ENCODE measurements around the gene ATP11A. TPM values are rescaled to one million over a fixed set of nuclear protein-coding genes. Genes with fewer than 3 reads are reported as not detected.

ATP11A gene
- total RNA-seq, 1 experiment from 2014 or later = 8.7 TPM

- ChIA-PET POLR2A (ENCODE audit: unreplicated experiment) (no interaction called here), CTCF (no interaction called here)
- H2AFZ ChIP-seq (ENCODE audit: low read length) = no peak overlapping the region
- no peak for TF ChIP-seq CTCF (conservative IDR thresholded peaks at IDR 0.05; ENCODE audit: low read depth, low read length)
- no peak for TF ChIP-seq EZH2phosphoT487 (IDR thresholded peaks at IDR 0.05; ENCODE audit: borderline replicate concordance, low read length)
- TF ChIP-seq EZH2 (IDR thresholded peaks at IDR 0.05; ENCODE audit: low read length, unreplicated experiment) = no peak
- no peak overlapping the region for H3K27ac ChIP-seq (ENCODE audit: low read length)
- no peaks in the 10 kb centered on the region for H3K36me3 ChIP-seq (ENCODE audit: low read depth, low read length)
- no peaks in the 10 kb centered on the region for H3K9me3 ChIP-seq (ENCODE audit: low read length)
- DNase-seq (no peak), ATAC-seq (no peak)
- no peaks in the 10 kb centered on the region for H3K79me2 ChIP-seq (ENCODE audit: low read length)
- intact Hi-C loops (cut with micrococcal nuclease) = no loop called here
- no peak overlapping the region for H3K4me3 ChIP-seq (ENCODE audit: low read length)
- no peak overlapping the region for H3K4me2 ChIP-seq (ENCODE audit: low read length)
- H3K9me2 ChIP-seq (replicated peaks; ENCODE audit: low read length) = no peaks in the 10 kb centered on the region
- H3K27me3 ChIP-seq (ENCODE audit: low read length) = no peaks in the 10 kb centered on the region
- H4K20me1 ChIP-seq (ENCODE audit: low read length) = no peaks in the 10 kb centered on the region
- H3K9ac ChIP-seq (ENCODE audit: low read length) = no peak overlapping the region
- no peaks in the 10 kb centered on the region for H3K4me1 ChIP-seq (ENCODE audit: insufficient read depth, low read length)
- BruUV-seq (replicated peaks) = no TSS peak
- no peaks in the 10 kb centered on the region for H3F3A ChIP-seq (ENCODE audit: low read length, unreplicated experiment)
These were observed 236.2 kb downstream of the ATP11A start for GRCh38 chr13:112926003-112926402.

- H3K27ac ChIP-seq (ENCODE audit: low read length) = no peak overlapping the region
- no peak overlapping the region for H3K4me3 ChIP-seq (ENCODE audit: low read length)
- intact Hi-C loops (cut with micrococcal nuclease) = no loop called here
- no peak overlapping the region for H2AFZ ChIP-seq (ENCODE audit: low read length)
- POLR2A ChIA-PET (ENCODE audit: unreplicated experiment) = no interaction called here
- no peak overlapping the region for H3K9ac ChIP-seq (ENCODE audit: low read length)
- BruUV-seq (replicated peaks) = no TSS peak
- no peak for ATAC-seq
- TF ChIP-seq EZH2phosphoT487 (IDR thresholded peaks at IDR 0.05; ENCODE audit: borderline replicate concordance, low read length) (no peak), CTCF (conservative IDR thresholded peaks at IDR 0.05; ENCODE audit: low read depth, low read length) (no peak), EZH2 (IDR thresholded peaks at IDR 0.05; ENCODE audit: low read length, unreplicated experiment) (no peak)
- no peaks in the 10 kb centered on the region for H3K36me3 ChIP-seq (ENCODE audit: low read depth, low read length)
- no peaks in the 10 kb centered on the region for H3K9me2 ChIP-seq (replicated peaks; ENCODE audit: low read length)
- H3K27me3 ChIP-seq (ENCODE audit: low read length) = no peaks in the 10 kb centered on the region
- H3K9me3 ChIP-seq (ENCODE audit: low read length) = no peaks in the 10 kb centered on the region
- CTCF ChIA-PET = no interaction called here
- H3K79me2 ChIP-seq (ENCODE audit: low read length) = no peaks in the 10 kb centered on the region
- DNase-seq = no peak
- no peak overlapping the region for H3K4me2 ChIP-seq (ENCODE audit: low read length)
- peaks cover 4% of the 10 kb centered on the region for H3K4me1 ChIP-seq (ENCODE audit: insufficient read depth, low read length)
- H4K20me1 ChIP-seq (ENCODE audit: low read length) = no peaks in the 10 kb centered on the region
- no peaks in the 10 kb centered on the region for H3F3A ChIP-seq (ENCODE audit: low read length, unreplicated experiment)
These were observed 237.2 kb downstream of the ATP11A start for GRCh38 chr13:112926993-112927392.

GRCh38 chr13:112928020-112928971 is 238.5 kb downstream of the ATP11A start:
- no peak overlapping the region for H3K9ac ChIP-seq (ENCODE audit: low read length)
- H3F3A ChIP-seq (ENCODE audit: low read length, unreplicated experiment) = no peaks in the 10 kb centered on the region
- H3K4me3 ChIP-seq (ENCODE audit: low read length) = no peak overlapping the region
- BruUV-seq (replicated peaks) = no TSS peak
- TF ChIP-seq CTCF (conservative IDR thresholded peaks at IDR 0.05; ENCODE audit: low read depth, low read length) (no peak), EZH2phosphoT487 (IDR thresholded peaks at IDR 0.05; ENCODE audit: borderline replicate concordance, low read length) (no peak), EZH2 (IDR thresholded peaks at IDR 0.05; ENCODE audit: low read length, unreplicated experiment) (no peak)
- no peaks in the 10 kb centered on the region for H3K79me2 ChIP-seq (ENCODE audit: low read length)
- ATAC-seq (no peak), DNase-seq (no peak)
- H3K27me3 ChIP-seq (ENCODE audit: low read length) = no peaks in the 10 kb centered on the region
- no peaks in the 10 kb centered on the region for H3K36me3 ChIP-seq (ENCODE audit: low read depth, low read length)
- H3K9me2 ChIP-seq (replicated peaks; ENCODE audit: low read length) = no peaks in the 10 kb centered on the region
- H3K9me3 ChIP-seq (ENCODE audit: low read length) = no peaks in the 10 kb centered on the region
- intact Hi-C loops (cut with micrococcal nuclease) = no loop called here
- H3K27ac ChIP-seq (ENCODE audit: low read length) = no peak overlapping the region
- ChIA-PET POLR2A (ENCODE audit: unreplicated experiment) (interaction anchor here (0.6 kb wide), 1 partner anchor 40 kb away, joined by 9 read pairs; no protein-coding TSS in a partner anchor), CTCF (no interaction called here)
- no peaks in the 10 kb centered on the region for H4K20me1 ChIP-seq (ENCODE audit: low read length)
- H2AFZ ChIP-seq (ENCODE audit: low read length) = no peak overlapping the region
- peaks cover 5% of the 10 kb centered on the region for H3K4me1 ChIP-seq (ENCODE audit: insufficient read depth, low read length)
- H3K4me2 ChIP-seq (ENCODE audit: low read length) = no peak overlapping the region
